Hematopoietic multipotent progenitor cell treated with erythropoietin and hydrocortisone succinate and interleukin-3 and kit ligand, for 4 days (in vitro differentiated cells): ENCODE results near the gene NBPF1.
A peak's percentile ranks its signal among the peaks of the same experiment; 100 is the strongest.
"Not testable (repeated sequence)": the region's sequence is repeated elsewhere in the genome, so short reads cannot be mapped to it uniquely, and the experiment has no call there.

Source experiments
- DNase-seq: peaks from one replicate; pipeline ENCODE4 v3.0.0-alpha.2; 2015

The NBPF1 gene

DNA sequence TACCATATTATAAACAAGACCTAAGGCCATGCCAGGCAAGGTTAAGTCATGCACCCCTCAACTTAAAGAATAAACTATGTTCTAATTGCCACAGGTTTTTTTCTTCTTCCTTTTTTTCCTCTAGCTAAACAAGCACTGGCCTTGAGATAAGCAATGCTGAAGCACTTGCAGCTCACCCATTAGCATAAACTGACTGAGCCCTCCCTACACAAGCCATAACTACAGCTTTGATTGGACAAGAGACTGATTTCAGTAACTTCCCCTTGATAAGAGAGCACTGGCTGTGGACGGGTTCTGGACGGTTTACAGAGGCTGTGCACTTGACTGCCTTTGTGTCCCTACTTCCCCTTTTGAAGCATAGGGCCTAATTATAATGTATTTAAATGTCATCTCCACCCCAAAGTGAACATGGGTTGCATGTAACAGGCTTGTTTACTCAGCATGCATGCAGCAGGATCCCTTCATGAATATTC, 72.9 kb downstream of the NBPF1 start:
- peak; percentile 93 for DNase-seq

- not testable (repeated sequence) for DNase-seq
Measured at GRCh38 chr1:16537528-16537927, 75.8 kb downstream of the NBPF1 start.

- DNase-seq: not testable (repeated sequence)
Measured at GRCh38 chr1:16536796-16537195, 76.6 kb downstream of the NBPF1 start.

GRCh38 chr1:16535898-16536297, 77.5 kb downstream of the NBPF1 start:
- not testable (repeated sequence) for DNase-seq

GRCh38 chr1:16535487-16535886, 77.9 kb downstream of the NBPF1 start:
- not testable (repeated sequence) for DNase-seq

GRCh38 chr1:16534829-16535456, 78.4 kb downstream of the NBPF1 start:
- DNase-seq: peak; percentile 61

- DNase-seq: not testable (repeated sequence)
Measured at GRCh38 chr1:16534239-16534828, 79.0 kb downstream of the NBPF1 start.

DNA sequence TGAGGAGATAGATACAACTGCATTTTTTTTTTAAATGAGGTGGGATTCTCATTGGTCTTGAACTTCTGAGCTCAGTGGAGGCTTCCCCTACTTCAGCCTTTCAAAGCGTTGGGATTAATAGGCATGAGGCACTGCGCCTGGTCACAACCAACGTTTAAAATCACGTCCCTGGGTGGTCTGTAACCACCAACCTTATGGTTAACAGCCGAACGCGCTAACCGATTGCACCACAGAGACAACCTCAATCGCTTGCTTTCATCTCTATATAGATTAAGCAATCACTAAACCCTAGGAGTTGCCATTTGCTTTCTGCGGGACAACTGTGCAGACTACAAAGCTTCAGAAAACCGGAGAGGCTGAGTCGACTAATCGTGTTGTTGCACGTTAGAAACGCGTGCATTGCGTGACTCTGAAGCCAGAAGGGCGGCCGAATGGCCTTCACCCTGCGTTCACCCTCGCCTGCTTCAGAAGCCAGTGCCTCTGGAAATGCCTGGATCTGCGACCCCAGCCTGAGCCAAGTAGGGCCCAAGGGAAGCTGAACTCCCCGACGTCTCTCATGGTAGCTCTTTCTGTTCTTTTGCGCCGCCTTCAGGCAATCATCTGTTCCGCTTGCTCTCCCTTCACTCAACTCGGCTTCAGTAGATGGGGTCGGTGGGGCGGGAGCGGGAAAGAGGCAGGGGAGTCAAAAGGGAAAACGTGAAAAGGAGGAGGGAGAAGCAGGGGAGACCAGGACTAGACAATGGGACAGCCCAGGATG, 81.0 kb downstream of the NBPF1 start:
- not testable (repeated sequence) for DNase-seq

GRCh38 chr1:16528338-16528737, 85.0 kb downstream of the NBPF1 start:
- DNase-seq: not testable (repeated sequence)

DNA sequence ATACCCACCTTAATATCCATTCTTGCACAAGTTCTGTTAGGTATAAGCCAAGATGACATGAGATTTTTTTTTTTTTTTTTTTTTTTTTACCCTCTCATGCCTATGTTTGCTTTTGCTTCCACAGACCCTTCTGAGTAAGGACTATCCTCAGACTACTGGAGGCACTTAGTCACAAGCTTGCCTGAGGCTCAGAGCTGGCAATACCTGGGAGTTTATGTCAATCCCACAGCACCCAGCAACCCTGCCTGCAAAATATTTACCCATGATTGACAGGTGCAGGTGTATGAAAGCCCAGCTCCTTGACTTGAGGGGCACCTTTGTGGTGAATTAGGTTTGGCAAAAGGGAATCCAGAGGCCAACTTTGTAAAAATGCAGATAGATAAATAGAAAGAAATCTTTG, 87.6 kb downstream of the NBPF1 start:
- DNase-seq: not testable (repeated sequence)

DNA sequence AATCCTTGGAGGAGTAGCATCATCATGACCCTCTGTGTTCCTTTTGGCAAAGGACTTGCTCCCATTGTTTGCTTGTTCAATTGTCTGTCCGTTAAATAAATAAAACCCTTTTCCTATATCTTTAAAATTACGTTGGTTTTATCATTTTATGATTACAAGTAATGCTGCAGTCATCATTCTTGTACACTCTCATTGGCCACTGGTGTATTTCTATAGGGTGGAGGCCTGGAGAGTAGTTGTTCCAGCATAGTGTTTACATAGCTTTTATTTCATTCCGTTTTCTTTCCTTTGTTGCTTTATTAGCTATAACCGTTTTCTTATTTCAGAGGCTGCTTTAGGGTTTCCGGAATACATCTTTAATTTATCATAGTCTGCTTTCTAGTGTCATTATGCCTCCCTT, 91.7 kb downstream of the NBPF1 start:
- DNase-seq: not testable (repeated sequence)

- DNase-seq: no peak
Measured at GRCh38 chr1:16521288-16521583, 92.1 kb downstream of the NBPF1 start.

DNA sequence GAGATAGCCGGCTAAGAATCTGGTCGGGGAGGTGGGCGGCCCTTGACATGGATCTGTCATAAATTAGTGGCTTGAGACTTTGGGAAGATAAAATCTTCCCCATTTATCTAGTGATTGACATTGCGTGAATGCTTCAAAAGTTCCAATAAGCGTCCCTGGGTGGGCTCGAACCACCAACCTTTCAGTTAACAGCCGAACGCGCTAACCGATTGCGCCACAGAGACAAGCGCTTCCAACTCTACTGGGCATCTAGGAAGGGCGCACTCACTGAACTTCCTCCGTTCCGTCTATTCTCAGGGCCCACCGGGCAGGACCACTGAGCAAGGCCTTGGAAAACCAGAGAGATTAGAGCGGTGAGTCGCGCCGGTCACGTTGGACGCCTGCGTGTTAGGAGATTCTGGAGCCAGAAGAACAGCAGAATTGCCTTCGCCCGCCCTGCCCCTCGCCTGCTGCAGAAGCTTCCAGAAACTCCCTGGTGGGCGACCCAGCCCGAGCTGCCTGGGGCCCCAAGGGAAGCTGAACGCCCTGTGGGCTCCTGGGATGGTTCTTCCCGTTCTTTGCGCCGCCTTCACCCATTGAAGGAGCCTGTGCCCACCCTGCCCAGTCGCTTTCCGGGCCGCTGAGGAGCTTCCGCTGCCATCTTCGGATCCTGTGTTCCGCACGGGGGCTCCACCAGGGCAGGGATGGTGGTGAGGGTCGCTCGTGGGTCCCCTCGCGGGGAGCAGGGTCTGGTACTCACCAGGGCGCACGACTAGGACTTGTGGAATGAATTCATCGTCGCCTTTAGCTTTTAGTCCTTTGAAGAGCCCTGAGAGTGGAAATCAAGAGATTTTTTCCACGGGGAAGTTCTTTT, 92.7 kb downstream of the NBPF1 start:
- peak; percentile 5 for DNase-seq

DNA sequence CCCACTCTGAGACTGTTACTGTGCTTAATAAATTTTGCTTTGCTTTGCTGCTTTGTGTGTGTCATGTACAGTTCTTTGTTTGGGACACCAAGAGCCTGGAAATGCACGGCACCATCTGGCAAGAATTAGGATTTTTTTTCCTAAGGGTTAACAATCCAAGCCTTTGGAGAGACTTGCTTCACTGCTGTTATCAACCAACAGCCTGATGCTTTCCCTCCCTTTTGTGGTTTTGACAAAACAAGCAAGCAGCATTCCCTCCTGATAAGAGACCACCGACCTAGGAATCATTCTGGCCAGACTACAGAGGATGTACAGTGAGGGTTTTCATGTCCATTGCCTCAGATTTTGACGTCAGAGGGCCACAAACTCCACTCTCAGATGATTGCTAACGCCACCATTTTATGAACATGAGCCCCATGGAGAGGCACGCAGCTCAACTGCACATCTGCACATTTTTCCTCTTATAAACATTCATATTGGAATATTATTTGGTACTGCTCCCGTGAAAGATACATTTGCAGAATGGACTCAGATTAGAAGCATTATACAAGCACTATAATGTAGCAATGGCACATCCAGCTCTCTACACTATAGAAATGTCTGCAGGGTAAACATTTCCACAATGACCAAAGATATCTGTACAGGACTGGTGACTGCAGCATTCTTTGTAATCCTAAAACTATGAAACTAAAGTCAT, 94.0 kb downstream of the NBPF1 start:
- peak; percentile 49 for DNase-seq

DNA sequence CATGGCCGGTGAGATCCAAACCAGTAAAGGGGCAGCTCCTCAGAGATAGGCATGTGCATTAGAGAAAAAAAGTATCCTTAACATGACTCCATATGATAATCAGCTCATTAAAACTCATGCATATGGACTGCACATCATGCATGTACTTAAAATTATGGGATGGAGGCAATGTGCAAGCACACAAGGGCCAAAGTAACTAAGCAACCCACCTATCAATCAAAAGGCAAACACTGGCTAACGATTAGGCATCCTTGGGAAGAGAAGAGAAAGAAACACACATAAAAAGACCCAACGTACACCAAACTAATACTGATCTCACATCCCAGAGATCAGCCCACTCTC, 94.5 kb downstream of the NBPF1 start:
- DNase-seq: not testable (repeated sequence)

DNA sequence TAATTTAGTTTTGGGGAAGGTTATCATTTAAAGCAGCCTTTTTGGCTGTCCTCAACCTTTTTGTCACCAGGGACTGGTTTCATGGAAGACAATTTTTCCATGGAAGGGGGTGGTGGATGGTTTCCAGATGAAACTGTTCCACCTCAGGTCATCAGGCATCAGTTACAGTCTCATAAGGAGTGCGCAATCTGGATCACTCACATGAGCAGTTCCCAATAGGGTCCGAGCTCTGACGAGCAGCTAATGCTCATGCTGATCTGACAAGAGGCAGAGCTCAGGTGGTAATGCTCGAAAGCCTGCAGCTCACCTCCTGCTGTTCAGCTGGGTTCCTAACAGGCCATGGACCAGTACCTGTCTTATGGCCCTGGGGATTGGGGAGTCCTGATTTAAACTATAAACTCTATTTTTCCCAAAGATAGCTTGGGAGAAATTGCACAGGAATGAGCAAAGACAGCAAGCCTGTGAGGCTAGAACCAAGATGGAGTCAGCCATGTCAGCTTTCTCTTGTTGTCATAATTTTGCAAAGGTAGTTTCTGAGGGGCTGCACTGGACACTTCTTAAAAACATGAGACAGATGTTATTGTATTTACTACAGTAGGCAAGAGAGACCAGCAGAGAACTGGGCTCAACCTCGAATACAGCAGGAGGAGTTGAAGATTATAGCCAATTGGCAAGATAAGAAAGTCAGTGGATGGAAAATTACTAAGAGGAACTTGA, 96.5 kb downstream of the NBPF1 start:
- DNase-seq: peak; percentile 66

- peak; percentile 87 for DNase-seq
Measured at GRCh38 chr1:16514107-16515055, 99.0 kb downstream of the NBPF1 start, which contains the start of gene RNU1-1. Gene RNU1-1, minus strand, starts transcription at chr1:16514285.

- peak; percentile 96 for DNase-seq
Measured at GRCh38 chr1:16513412-16514106, 99.8 kb downstream of the NBPF1 start.

- DNase-seq: not testable (repeated sequence)
Measured at GRCh38 chr1:16512624-16513411, 100.5 kb downstream of the NBPF1 start.
